Endometrium (tissue), 2 donors: ENCODE data around the gene LYG2.
"Not testable (repeated sequence)": the region's sequence is repeated elsewhere in the genome, so short reads cannot be mapped to it uniquely, and the experiment has no call there.

Experiments
- FAIRE-seq: peaks from 2 replicates; lab custom pipeline; 2012; peaks lifted over from hg19 to GRCh38; lab: Jason Lieb, UNC
- donor health status: control.
- donor health status: control.

LYG2 gene

DNA sequence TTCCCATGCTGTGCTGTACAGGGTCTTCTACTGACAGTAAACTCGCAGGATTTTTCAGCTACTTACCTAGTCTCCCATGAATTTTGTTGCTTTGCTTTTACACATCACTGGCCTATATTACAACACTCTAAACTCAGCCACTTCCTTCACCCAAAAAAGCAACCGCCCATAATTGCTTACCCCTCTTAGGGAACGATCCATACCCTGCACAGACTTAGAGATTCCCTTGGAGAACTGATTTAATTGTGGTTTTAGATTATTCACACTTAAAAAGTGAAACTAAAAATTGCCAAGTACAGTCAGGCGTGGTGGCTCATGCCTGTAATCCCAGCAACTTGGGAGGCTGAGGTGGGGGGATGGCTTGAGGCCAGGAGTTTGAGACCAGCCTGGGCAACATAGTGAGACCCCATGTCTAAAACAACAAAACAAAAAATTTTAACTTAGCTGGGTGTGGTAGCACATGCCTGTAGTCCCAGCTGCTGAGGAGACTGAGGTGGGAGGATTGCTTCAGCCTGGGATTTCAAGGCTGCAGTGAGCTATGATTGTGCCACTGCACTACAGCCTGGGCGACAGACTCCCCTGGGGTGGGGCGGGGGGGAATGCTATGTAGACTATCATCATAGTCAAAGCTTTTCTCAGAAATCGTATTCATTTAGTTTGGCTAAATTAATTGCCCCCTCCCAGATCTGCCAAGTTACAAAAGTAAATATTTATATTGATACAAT, 55.2 kb downstream of the LYG2 start:
- FAIRE-seq = no peak

DNA sequence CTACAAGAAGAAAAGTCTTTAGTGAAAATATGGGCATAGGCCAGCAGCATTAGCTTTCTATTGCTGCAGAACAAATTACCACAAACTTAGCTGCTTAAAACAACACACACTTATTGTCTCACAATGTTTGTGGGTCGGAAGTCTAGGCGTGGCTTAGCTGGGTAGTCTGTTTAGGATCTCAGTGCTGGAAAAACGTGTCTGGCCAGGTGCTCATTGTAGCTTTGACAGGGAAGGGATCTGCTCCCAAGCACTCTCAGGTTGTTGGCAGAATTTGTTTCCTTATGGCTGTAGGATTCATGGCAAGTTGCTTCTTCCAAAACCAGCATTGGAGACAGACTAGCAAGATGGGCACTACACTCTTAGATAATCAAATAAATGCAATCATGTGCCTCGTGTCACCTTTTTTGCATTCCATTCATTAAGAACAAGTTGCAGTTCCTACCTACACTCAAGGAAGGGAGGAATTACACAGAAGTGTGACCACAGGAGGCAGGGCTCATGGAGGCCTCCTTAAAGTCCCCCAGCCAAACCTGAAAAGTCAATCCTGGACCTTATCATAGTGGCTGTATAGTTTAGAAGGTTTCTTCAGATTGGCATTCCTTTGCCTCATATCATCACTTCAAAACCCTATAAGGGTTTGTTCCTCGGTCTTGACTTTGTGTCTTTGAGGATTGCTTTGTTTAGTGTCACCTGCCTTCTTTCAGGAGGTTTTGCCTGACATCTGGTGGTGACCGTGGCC, 57.2 kb downstream of the LYG2 start:
- no peak for FAIRE-seq

DNA sequence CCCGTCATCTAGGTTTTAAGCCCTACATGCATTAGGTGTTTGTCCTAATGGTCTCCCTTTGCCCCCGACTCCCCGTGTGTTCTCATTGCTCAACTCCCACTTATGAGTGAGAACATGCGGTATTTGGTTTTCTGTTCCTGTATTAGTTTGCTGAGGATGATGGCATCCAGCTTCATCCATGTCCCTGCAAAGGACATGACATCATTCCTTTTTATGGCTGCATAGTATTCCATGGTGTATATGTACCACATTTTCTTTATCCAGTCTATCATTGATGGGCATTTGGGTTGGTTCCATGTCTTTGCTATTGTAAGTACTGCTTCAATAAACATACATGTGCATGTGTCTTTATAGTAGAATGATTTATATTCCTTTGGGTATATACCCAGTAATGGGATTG, 63.1 kb downstream of the LYG2 start:
- FAIRE-seq = not testable (repeated sequence)
